AG04450 (cell line): ENCODE results near the gene KXD1. TPM values are rescaled to one million over a fixed set of nuclear protein-coding genes. Genes with fewer than 3 reads are reported as not detected.

ENCODE experiments used
- CTCF ChIA-PET: fragments of 300-600, 350-600 bp; formaldehyde crosslinking; extraction: SDS; loops from one replicate; lab custom pipeline; 2022; ENCODE audit warnings: antibody characterized with exemption, inconsistent platforms; lab: Charles Lee
- POLR2A ChIA-PET: fragments of 350-600 bp; formaldehyde crosslinking; extraction: SDS; loops from one replicate; lab custom pipeline; 2021; ENCODE audit warnings: antibody characterized with exemption, inconsistent platforms; lab: Yijun Ruan, JAX
- DNase-seq: peaks from one replicate; pipeline ENCODE4 v3.0.0-alpha.2; 2011; ENCODE audit warnings: low read depth, low spot score
- H3K27ac ChIP-seq: one replicate; pipeline ENCODE4 v1.5.1; 2012; ENCODE audit warnings: low read depth, low read length, control low read depth
- H3K27me3 ChIP-seq: one replicate; pipeline ENCODE4 v1.6.0; 2012; ENCODE audit warnings: low read length; ENCODE audit not compliant: control insufficient read depth, insufficient read depth
- H3K4me3 ChIP-seq: 2 replicates; pipeline ENCODE4 v1.5.1; 2011; ENCODE audit warnings: mild to moderate bottlenecking, low read depth, low read length, control low read depth
- H3K9me3 ChIP-seq: 2 replicates; pipeline ENCODE4 v1.5.1; 2012; ENCODE audit warnings: low read length; ENCODE audit not compliant: control insufficient read depth, insufficient read depth
- polyA plus RNA-seq: library from polyadenylated mRNA; depleted of rRNA; stranded (reverse); fragments of >200 nt; gene quantifications from 2 replicates; pipeline ENCODE4 v1.2.3, GENCODE V29; 2011
- TF ChIP-seq, protein P1 (sequence below): IDR thresholded peaks from 2 replicates; pipeline ENCODE4 v1.5.1; 2011; ENCODE audit warnings: low read depth, low read length, control low read depth, inconsistent platforms

Gene KXD1
- polyA plus RNA-seq, 1 experiment = 77.3 TPM

DNA sequence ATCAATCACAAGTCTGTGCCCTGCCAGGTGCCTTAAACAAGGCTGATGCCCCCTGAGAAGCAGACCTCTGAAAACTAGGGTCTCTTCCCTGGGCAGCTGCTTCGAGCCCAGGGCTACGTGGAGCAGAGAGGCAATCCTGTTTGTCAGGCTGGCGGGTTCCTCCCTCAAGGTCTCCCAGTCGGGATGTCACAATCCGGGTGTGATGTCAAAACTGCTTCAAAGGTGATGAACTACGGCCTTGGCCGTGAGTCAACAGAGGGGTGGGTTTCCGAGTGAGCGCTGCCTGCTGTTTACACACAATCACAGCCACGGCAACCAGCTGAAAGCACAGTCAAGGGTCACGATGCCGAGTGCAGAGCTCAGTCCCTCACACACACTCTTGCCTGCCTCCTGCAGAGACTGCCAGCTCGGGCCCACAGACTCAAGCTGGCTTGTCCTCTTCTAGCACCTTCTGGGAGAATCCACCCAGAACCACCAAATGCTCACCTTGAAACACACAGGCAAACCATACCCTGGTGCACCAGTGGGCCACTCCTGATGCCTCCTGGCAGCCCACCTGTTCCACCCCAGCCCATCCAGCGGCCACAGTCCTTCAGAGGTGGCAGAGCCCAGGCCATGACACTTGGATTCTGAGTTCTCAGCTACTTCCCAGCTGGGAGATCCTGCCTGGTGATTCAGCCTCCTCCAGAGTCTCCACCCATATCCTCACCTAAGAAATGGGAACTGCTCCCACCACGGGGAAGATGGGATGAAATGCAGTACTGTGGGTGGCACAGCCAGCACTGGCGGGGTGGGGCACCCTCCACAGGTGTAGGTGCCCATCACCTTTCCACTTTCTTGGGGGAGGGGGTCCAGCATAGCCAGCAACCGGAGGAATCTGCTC is 42.6 kb upstream of the KXD1 start:
- CTCF ChIA-PET = interaction anchor here (1.3 kb wide), 1 partner anchor 45 kb away, joined by 5 read pairs; no protein-coding TSS in a partner anchor
- H3K27me3 ChIP-seq = no peaks in the 10 kb centered on the region
- POLR2A ChIA-PET = interaction anchor here (0.6 kb wide), 1 partner anchor 23 kb away, joined by 3 read pairs; no protein-coding TSS in a partner anchor
- H3K9me3 ChIP-seq = no peaks in the 10 kb centered on the region
- DNase-seq = no peak
- peak overlapping the region; percentile 40 for H3K27ac ChIP-seq
- H3K4me3 ChIP-seq = no peak overlapping the region
- TF ChIP-seq, protein P1, sequence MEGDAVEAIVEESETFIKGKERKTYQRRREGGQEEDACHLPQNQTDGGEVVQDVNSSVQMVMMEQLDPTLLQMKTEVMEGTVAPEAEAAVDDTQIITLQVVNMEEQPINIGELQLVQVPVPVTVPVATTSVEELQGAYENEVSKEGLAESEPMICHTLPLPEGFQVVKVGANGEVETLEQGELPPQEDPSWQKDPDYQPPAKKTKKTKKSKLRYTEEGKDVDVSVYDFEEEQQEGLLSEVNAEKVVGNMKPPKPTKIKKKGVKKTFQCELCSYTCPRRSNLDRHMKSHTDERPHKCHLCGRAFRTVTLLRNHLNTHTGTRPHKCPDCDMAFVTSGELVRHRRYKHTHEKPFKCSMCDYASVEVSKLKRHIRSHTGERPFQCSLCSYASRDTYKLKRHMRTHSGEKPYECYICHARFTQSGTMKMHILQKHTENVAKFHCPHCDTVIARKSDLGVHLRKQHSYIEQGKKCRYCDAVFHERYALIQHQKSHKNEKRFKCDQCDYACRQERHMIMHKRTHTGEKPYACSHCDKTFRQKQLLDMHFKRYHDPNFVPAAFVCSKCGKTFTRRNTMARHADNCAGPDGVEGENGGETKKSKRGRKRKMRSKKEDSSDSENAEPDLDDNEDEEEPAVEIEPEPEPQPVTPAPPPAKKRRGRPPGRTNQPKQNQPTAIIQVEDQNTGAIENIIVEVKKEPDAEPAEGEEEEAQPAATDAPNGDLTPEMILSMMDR = no peak

DNA sequence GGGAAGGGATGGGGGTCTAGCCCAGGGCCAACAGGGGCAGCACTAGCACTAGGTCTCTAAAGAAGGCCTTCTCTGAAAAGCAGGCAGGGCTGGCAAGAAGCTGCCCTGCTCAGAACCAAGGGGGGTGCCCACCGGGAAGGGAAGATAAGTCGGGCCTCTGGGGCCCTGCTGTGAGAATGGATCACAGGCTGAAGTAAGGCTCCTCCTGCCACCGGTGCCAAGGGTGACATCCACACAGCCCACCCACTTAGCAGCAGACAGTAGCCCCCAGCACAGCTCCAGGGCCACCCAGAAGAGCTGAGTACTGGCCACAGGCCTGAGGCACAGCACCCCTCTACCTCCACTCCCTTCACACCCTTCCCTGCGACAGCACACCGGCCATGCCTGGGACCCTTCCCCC is 41.7 kb upstream of the KXD1 start:
- TF ChIP-seq, protein P1 = no peak
- CTCF ChIA-PET = no interaction called here
- no peaks in the 10 kb centered on the region for H3K9me3 ChIP-seq
- H3K27ac ChIP-seq = no peak overlapping the region
- H3K27me3 ChIP-seq = no peaks in the 10 kb centered on the region
- H3K4me3 ChIP-seq = no peak overlapping the region
- DNase-seq = no peak
- POLR2A ChIA-PET = no interaction called here

DNA sequence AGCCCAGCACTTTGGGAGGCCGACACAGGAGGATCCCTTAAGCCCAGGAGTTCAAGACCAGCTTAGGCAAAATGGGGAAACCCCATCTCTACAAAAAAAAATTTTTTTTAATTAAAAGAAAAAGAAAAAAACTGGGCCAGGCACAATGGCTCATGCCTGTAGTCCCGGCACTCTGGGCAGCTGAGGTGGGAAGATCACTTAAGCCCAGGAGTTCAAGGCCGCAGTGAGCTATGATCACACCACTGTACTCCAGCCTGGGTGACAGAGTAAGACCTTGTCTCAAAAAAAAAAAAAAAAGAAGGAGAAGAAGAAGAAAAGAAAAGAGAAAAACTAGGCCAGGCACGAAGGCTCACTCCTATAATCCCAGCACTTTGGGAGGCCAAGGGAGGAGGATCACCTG is 40.1 kb upstream of the KXD1 start:
- Histone ChIP-seq H3K27ac (no peak overlapping the region), H3K4me3 (no peak overlapping the region), H3K9me3 (no peaks in the 10 kb centered on the region), H3K27me3 (no peaks in the 10 kb centered on the region)
- CTCF ChIA-PET = no interaction called here
- POLR2A ChIA-PET = interaction anchor here (0.7 kb wide), 2 partner anchors 12 to 53 kb away, joined by 3 to 7 read pairs; no protein-coding TSS in a partner anchor
- TF ChIP-seq, protein P1 = no peak
- no peak for DNase-seq

DNA sequence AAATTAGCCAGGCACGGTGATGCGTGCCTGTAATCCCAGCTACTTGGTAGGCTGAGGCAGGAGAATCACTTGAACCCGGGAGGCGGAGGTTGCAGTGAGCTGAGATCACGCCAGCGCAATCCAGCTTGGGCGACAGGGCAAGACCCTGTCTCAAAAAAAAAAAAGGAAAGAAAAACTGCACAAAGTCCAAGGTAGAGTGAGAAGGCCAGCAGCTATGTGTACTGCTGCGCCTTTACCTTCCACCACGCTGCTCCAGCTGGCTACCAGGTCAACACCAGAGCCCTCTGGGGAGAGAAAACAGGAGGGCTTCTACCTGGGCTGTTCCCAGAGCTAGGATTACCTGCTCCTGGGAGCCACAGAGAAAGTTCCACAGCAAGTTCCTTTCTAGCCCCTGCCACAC is 39.0 kb upstream of the KXD1 start:
- H3K27ac ChIP-seq = no peak overlapping the region
- no peak for DNase-seq
- CTCF ChIA-PET = no interaction called here
- H3K27me3 ChIP-seq = no peaks in the 10 kb centered on the region
- H3K4me3 ChIP-seq = no peak overlapping the region
- TF ChIP-seq, protein P1 = no peak
- H3K9me3 ChIP-seq = no peaks in the 10 kb centered on the region
- POLR2A ChIA-PET = interaction anchor here (0.7 to 1.0 kb wide), 2 partner anchors 45 to 122 kb away, joined by 3 to 5 read pairs; no protein-coding TSS in a partner anchor
